GM18909 (cell line): ENCODE data around the gene MCF2L2.

Experiments used
- ATAC-seq: cut with Tn5 transposase; IDR thresholded peaks from one replicate; pipeline ENCODE4 v1.9.1; 2021; ENCODE audit warnings: mild to moderate bottlenecking; ENCODE audit not compliant: unreplicated experiment, poor library complexity

The MCF2L2 gene

DNA sequence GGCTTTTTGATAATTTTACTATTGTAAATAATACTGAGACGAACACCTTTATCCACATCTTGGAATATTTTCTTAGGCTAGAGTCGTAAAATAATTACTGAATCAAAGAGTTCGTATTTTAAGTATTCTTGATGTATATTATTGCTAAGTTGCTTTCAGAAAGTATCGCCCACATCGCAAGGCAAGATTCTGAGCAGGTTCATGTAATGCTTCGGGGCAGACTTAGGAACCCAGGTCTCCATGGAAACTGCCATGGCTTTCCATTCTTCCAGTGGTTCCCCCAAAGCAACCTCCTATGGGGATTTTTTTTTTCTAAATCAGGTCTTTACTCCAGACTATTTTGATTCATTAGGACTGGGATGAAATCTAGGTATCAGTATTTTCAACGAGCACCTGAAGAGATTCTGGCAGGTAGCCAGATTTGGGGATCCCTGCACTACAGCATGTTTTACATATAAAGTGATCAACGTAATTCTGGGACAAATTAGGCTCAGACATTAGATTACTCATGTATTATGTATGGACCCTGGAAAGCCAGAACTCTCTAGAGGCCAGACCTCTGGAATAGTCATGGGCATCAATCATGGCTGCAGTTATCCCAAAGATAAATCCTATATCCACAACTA, 88.8 kb downstream of the MCF2L2 start:
- ATAC-seq: no peak

DNA sequence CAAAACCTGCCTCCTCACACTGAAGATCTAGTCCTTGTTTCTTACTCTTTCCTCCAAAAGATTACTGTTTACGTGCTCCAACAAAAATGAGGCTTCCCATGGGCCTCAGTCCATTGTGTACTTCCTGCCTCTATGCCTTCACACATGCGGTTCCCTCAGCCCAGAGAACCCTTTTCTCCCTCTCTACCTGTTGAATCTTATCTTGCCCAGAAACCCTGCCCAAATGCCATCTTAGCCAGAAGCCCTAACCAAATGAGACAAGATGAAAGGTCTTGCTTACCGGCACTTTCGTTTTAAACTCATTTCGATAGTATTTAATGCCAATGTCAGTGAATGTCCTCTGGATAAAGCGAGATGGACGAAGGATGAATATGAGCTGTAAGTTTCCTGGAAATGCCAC, 89.9 kb downstream of the MCF2L2 start:
- no peak for ATAC-seq

DNA sequence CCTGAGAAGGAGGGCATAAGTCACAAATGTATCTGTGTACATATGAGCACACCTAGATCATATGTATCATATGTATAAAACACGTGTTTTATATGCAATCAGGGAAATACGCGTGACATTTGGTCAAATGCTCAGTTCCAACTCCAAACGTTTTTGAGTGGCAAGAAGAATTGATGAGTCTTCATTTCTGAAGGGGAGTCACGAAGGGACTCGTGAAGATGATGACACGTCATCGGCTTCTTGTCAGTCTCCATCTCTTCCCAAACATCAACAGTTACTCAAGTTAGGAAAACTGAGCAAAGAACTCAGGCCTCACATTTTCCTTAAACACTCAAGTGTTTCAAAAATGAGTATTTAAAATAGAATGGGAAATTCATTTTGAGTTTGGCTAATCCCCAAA, 95.9 kb downstream of the MCF2L2 start:
- no peak for ATAC-seq

DNA sequence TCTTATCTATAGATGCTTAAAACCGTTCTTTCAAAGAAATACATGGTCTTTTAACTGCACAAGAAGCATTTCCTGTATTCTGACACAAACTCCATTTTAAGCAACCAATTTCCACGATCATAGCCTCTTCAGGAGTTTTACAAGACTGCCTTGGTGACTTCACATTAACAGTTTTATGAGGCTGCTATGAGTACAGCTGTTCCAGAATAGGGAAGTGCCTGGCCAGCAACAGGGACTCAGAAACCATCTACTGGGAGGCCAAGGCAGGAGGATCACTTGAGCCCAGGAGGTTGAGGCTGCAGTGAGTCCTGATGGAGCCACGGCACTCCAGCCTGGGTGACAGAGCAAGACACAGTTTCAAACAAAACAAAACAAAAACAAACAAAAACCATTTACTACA, 96.9 kb downstream of the MCF2L2 start:
- ATAC-seq: no peak

DNA sequence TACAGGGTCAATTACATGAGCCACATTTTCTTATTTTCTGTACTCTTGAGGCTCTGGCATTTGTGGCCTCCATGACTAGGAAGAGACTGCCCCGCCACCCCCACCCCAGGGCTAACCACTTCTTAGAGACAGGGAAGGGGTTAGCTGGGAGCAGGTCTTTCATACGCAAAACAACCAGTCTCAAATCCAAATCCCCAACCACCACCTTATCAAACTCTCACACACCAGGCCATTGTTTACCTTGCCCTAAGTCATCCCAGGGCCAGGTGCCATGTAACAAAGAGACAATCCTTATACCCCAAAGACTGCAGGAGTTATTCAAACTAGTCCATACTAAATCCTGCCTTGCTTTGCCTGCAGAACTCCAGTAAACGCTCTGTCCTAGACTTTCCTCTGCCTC, 97.5 kb downstream of the MCF2L2 start:
- no peak for ATAC-seq

DNA sequence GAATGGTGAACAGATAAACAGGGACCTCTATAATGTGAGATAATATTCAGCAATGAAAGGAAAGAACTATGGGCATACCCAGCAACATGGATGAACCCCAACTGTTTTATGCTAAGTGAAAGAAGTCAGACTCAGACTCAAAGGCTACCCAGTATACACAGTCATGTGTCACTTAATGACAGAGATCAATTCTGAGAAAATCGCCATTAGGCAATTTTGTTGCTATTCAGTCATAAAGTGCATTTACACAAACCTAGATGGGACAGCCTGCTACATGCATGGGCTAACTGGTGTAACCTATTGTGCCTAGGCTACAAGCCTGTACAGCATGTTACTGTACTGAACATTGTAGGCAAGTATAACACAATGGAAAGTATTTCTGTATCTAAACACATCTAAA, 98.9 kb downstream of the MCF2L2 start:
- no peak for ATAC-seq

DNA sequence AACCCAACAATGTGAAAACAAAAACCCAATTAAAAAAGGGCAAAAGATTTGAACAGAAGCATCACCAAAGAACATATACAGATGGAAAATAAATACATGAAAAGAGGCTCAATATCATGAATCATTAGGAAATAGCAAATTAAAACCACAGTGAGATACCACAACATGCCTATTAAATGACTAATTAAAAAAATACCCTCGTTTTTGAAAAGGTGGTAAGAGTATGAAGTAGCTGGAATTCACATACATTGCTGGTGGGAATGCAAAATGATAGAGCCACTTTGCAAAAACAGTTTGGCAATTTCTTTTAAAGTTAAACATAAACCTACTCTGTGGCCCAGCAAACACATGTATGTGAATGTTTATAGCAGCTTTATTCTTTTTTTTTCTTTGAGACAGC, 99.6 kb downstream of the MCF2L2 start:
- no peak for ATAC-seq

DNA sequence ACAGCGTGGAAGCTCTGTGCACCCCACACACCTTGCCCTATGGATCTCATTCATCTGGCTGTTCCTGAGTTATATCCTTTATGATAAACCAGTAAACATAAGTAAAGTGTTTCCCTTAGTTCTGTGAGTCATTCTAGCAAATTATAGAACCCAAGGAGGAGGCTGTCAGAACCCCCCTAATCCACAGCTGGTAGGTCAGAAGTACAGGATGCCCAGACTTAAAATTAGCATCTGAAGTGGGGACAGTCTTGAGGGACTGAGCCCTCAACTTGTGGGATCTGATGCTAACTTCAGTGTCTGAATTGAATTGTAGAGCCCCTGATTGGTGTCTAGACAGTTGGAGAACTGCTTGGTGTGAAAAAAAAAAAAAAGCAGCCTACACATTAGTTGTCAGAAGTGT, 100.3 kb downstream of the MCF2L2 start:
- no peak for ATAC-seq

DNA sequence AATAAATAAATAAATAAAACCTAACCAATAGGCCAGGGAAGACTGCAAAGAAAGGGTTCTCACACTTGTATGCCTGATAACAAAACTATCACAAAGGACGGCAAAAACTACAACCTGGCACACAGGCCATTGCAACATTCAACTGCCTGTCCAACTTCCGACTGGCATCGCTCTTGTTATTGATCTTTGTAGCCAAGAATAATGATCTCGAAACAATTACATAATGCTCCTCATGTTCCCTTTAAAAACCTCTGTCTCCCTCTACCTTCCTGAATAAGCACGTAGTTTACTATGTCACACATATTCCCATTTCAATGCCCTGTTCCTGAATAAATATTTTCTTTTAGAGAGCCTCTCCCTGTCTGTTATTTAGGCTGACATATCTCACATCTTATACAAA, 101.1 kb downstream of the MCF2L2 start:
- no peak for ATAC-seq

DNA sequence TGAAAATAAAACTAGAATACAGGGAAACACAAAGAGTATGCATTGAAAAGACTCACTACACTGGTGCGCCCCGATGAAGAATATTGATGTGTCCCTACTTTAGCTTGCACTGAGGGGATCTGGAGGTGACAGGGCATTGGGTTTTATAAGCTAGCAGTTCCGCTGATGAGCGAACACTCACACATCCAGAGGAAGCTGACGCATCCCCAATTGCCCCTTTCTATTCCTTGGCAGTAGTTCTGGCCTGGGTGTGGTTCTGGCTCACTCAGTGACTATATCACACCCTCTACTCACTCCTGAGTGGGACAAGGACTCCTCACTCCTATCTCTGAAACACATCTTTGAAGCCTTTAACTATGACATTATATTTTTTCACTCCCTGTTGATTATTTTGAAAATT, 104.3 kb downstream of the MCF2L2 start:
- no peak for ATAC-seq

DNA sequence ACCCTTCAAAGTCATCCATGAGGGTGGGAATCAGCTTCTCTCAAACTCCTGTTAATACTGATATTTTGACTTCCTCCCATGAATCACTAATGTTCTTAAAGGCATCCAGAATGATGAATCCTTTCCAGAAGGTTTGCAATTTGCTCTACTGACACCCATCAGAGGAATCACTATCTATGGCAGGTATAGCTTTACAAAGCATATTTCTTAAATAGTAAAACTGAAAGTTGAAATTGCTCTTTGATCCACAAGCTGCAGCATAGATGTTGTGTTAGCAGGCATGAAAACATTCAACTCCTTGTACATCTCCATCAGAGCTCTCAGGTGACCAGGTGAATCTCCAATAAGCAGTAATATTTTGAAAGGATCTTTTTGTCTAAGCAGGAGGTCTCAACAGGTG, 109.0 kb downstream of the MCF2L2 start:
- no peak for ATAC-seq

DNA sequence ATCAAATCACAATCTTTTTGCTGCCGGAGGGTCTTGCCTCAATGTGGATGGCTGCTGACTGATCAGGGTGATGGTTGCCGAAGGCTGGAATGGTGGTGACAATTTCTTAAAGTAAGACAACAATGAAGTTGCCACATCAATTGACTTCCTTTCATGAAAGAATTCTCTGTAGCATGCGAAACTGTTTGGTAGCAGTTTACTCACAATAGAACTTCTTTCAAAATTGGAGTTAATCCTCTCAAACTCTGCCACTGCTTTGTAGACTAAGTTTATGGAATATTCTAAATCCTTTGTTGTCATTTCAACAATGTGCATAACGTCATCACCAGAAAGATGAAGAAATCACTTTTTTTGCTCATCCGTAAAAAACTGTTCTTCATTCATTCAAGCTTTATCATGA, 109.5 kb downstream of the MCF2L2 start:
- ATAC-seq: no peak

DNA sequence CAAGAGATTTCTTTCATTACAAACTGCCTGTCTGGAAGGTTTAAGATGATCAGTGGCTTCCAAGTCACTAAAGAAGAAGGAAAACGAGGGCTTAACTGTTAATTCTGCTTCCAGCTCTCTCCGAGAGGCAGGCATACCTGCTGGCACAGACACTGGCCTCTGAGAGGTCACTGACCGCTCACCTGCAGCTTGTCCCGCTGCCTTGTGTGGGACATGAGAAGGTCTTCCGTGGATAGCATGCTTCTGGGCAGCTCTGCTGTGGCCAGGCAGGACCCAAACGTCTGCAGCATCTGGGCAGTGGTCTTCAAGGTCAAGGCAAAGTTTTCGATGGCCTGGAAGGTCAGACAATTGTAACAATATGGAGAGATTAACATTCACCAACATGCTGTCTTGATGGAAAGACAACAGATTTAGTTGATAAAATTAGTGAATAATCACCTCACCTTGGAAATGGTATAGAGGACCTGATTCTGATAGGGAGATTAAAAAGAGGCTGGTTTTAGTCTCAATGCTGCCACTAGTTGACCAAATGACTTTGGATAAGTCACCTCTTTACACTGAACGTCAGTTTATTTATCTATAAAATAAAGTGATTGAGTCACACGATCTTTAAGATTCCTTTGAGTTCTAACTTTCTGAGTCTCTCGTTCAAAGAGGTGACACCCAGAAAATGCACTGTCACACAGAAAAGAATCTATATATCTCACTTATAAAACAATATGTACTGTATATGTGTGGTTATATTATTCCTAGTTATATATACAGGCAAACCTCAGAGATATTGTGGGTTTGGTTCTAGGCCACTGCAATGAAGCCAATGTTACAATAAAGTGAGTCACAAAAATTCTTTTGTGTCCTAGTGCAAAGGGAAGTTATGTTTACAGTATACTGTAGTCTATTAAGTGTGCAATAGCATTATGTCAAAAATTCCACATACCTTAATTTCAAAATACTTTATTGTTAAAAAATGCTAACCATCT, 110.2 kb downstream of the MCF2L2 start:
- no peak for ATAC-seq

DNA sequence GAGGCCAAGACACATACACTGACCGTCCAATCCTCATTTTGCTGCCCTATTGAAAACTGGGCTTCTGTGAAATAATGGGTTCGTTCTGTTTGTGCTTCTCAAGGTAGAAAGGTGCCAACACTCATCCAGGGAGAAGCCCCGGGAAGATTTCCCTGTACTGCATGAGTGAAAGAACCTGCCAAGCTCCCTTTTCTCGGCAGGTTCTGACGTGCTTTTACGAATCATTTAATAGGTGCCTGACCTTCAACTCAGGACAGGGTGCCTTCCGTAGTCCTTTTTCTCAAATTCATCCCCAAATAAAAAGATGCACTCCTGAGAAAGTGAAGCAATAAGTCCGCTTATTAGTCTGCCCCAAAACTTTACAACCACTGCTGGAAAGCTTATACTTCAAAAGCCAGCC, 111.1 kb downstream of the MCF2L2 start:
- no peak for ATAC-seq

DNA sequence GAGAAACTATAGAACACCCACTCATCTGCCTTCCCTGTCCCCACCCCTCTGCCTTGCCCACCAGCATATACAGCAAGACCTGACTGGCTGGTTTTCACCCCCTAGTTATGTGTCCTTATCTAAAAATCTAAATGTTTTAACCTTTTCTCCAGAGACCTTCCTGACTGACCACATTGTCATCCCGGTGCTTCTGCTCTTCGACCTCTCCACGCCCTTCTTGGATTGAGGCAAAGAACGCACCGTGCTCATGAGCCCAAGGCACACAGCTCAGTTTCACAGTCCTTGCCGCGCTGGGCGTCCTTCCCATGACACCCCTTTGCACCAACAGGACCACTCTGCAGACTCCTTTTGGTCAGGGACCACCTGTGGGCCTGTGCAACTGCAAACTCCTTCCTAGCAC, 112.7 kb downstream of the MCF2L2 start:
- ATAC-seq: no peak

DNA sequence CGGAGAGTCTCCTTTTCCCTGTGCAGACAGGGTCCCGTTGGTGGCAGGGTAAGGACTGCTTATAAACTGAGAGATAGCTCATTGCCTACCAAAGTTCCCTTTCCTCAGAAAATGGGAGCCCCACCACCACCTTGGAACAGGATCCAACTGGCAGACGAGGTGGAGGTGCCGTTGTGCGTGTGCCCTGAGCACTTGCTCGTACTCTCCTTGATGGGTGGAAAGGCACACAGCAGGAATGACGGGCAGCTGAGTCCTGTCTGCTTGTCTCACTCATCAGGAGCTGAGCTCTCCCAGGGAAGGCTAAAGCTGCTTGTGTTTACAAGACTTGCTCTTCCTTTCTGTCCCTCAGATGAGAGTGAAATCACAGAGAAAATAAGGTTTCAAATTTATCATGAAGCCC, 114.7 kb downstream of the MCF2L2 start:
- no peak for ATAC-seq

DNA sequence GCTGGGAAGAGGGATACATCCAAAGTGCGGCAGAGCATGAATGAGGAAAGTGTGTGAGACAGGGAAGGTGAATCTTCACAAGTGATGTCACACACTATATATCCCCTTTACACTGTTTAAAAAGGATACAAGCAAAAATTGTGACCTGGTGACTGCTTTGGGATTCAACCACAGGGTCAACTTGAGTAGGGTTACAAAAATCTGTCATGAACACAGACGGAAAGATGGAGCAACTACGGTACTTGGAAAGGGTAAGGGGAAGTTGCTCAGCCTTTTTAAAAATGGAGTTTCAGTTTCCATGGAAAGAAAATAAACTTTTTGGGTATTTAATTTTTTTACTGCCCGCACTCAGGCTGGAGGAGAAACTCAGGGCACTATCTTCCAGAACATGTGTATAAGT, 115.1 kb downstream of the MCF2L2 start:
- ATAC-seq: no peak

DNA sequence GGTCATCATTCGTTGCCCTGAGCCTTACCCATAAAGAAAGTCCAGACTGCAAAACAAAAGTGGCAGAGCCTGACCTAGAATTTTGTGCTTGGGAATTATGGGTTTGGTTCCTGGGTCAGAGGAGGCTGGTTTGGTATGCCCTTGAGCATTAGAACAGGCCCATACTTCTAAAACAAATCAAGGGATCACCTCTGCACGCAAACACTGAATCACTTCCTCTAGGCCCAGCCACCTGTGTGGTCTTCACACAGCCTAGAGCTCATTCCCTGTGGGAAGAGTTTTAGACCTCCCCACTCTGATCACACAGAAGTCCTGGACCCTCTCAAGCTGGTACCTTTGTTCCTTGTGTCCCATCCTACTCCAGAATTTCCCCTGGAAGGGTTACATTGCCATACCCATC, 116.0 kb downstream of the MCF2L2 start:
- no peak for ATAC-seq

DNA sequence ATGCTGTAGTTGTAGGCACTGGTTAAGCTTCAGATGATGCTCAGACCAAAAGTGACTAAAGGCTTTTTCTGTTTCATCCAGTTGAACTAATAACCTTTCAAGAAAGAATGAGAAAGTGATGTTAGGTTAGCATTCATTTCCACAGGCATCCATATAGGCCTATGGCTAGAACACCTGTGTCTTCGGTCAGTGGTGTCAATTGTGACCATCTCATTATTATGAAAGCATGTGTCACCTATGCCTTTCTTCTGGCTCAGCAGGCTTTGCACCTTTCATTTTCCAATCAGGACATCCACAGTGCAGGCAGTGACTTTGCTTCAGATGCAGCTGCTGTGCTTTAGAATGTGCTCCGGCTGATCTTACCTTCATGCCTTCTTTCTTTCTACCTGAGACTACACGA, 117.5 kb downstream of the MCF2L2 start:
- no peak for ATAC-seq

DNA sequence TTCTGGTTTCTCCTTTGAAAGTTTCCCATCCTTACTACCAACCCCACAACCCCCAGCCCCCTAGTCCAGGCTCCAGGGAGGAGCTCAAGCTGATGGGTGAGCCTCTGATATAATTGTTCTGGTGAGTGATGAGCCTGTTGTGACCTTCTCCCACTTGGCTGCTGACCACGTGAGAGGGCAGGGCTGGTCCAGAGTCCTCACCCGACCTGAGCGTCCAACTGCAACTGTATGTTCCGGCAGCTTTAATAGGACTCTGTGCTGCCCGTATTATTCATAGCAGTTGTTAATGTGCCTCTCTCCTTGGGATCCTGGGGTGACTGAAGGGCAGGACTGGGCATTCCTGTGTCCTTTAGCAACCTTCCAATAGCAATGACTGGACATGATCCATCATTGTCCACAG, 119.1 kb downstream of the MCF2L2 start:
- ATAC-seq: no peak

DNA sequence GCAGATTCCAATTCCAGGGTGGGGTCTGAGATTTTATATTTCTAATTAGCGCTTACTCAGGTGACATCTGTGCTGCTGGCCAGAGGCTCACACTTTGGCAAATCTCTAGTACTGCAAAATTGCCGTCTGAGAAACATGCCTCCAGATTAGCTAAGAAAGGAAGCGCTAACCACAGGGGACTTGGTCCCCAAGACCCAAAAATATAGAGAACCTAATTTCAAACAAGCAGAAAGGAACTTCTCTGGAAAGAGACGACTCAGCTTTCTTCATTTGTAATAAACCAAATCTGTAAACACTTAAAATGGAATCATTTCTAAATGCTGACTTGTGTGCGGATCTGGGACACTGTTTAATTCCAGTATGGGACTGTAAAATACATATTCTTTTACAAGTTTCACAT, 119.7 kb downstream of the MCF2L2 start:
- no peak for ATAC-seq

DNA sequence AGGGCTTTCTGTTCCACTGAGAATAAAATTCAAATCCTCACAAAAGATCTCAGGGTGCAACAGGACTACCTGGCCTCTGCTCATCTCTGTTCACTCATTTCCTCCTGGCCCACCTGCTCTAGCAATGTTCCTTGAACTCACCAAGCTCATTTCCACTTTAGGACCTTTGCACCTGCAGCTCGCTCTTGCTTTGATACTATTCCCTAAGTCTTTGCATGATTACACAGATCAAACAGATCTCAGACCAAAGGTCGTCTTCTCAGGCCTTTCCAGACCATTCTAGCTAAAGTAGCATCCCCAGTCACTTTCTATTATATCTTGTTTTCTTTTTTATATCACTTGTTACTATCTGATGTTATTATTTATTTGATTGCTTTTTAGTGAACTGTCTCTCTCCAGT, 120.7 kb downstream of the MCF2L2 start:
- ATAC-seq: no peak
